H1 (cell line): ENCODE results near the gene PTGDS. TPM values are rescaled to one million over a fixed set of nuclear protein-coding genes. Genes with fewer than 3 reads are reported as not detected.

Experiments used
- MAFK ChIP-seq: IDR thresholded peaks from 2 replicates; pipeline ENCODE4 v1.6.1; 2012; ENCODE audit warnings: low read depth, mild to moderate bottlenecking, improper control_type of control experiment, low read length
- POLR2AphosphoS5 ChIP-seq: IDR thresholded peaks from 2 replicates; pipeline ENCODE4 v1.6.1; 2011; ENCODE audit warnings: low read depth, low read length
- SUZ12 ChIP-seq: fragments of 200-600 bp; sonication (generic); IDR thresholded peaks from 2 replicates; pipeline ENCODE4 v1.6.1; 2012; ENCODE audit warnings: mild to moderate bottlenecking, inconsistent platforms, low read length, moderate library complexity, mixed read lengths
- TEAD4 ChIP-seq: IDR thresholded peaks from 2 replicates; pipeline ENCODE4 v1.6.1; 2012; ENCODE audit warnings: low read depth, low read length, inconsistent platforms, mixed read lengths
- polyA plus RNA-seq, 7 experiments: library from polyadenylated mRNA; depleted of rRNA in 3 of 7; stranded (reverse) in 5 of 7; unstranded in 2 of 7; fragments of >200 nt in 5 of 7; fragments of 200-250 nt in 2 of 7; gene quantifications; 1 replicate in 5 of 7; 2 replicates in 1 of 7; 4 replicates in 1 of 7; pipeline versions ENCODE4 v1.2.1 to v1.2.3, GENCODE V29; 2011 to 2013; ENCODE audit warnings: missing spikeins in 2 of 7, mixed read lengths in 2 of 7
- total RNA-seq: library from RNA; stranded (reverse); fragmentation: NEBNext Ultra II Directional; extraction: Animal tissue kit (Norgen Biotek cat#: 25700); gene quantifications from 2 replicates; pipeline ENCODE4 v1.2.1, GENCODE V29; 2021

The PTGDS gene
- total and polyA plus RNA-seq, 2 of the 8 experiments (the other 6 are each of a cell fraction or from before 2014, with no cell fraction given) = 1.7 to 2.3 TPM

DNA sequence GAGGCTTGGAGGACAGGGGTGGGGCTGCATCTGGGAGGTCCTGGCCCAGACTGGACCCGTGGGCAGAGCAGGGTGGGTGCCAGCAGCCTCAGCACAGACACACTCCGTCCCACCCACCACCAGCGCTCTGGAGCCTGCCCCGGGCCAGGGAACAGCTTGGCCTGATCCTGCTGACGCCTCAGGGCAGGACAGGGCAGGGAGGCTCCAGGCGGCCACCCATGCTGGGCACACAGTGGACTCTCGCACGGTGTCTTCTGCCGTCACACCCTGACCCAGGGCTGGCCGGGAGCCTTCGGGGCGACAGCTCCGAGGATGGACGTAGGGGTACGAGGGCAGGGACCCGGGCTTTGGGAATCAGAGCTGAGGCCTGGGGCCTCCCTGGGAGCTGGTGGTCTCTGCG, 8.2 kb upstream of the PTGDS start (continued):
- TF ChIP-seq POLR2AphosphoS5 (no peak), TEAD4 (no peak), SUZ12 (no peak), MAFK (no peak)
- TF ChIP-seq, all 59 proteins: peak for 0
